Thyroid gland (tissue), 4 donors: Measurements from ENCODE around the gene ST6GALNAC6. TPM values are rescaled to one million over a fixed set of nuclear protein-coding genes. Genes with fewer than 3 reads are reported as not detected.

Experiments used
- DNase-seq, 2 donors: peaks; one replicate each; pipeline ENCODE4 v3.0.0-alpha.2; 2019
- H3K27ac ChIP-seq, 3 donors: fragments of 200-600 bp; sonication (generic); 1 replicate in 2 of 3; 2 replicates in 1 of 3; pipeline ENCODE4 v1.5.1; 2016 to 2019; ENCODE audit warnings: mild to moderate bottlenecking in 1 of 3, moderate library complexity in 1 of 3
- H3K27me3 ChIP-seq: fragments of 200-600 bp; sonication (generic); one replicate; pipeline ENCODE4 v1.5.1; 2019
- H3K36me3 ChIP-seq, 2 donors: fragments of 200-600 bp; sonication (generic); one replicate each; pipeline ENCODE4 v1.5.1; 2016 to 2019
- H3K4me1 ChIP-seq, 2 donors: fragments of 200-600 bp; sonication (generic); one replicate each; pipeline ENCODE4 v1.5.1; 2017 to 2019
- H3K4me3 ChIP-seq, 3 donors: fragments of 200-600 bp; sonication (generic); replicated peaks in 1 of 3; 1 replicate in 2 of 3; 2 replicates in 1 of 3; pipeline ENCODE4 v1.5.1; 2016; ENCODE audit warnings: mild to moderate bottlenecking in 1 of 3
- H3K9me3 ChIP-seq: fragments of 200-600 bp; sonication (generic); one replicate; pipeline ENCODE4 v1.5.1; 2017
- CTCF ChIP-seq, 6 experiments: fragments of 200-600 bp in 3 of 6; fragments of 450-650 bp in 3 of 6; sonication (generic) in 3 of 6; IDR thresholded peaks; one replicate each; pipeline ENCODE4 v1.5.1; 2016 to 2019; ENCODE audit warnings: antibody characterized with exemption in 6 of 6, mild to moderate bottlenecking in 2 of 6, inconsistent platforms in 1 of 6, moderate library complexity in 1 of 6
- POLR2A ChIP-seq, 2 donors: fragments of 450-650 bp; IDR thresholded peaks; one replicate each; pipeline ENCODE4 v1.6.1; 2017; ENCODE audit warnings: antibody characterized with exemption in 2 of 2, mild to moderate bottlenecking in 2 of 2, moderate library complexity in 1 of 2
- WGBS, 2 donors: methylation state at CpG; one replicate each; pipeline ENCODE4 v1.1.5; 2017; 5-methylcytosine and 5-hydroxymethylcytosine counted together
- intact Hi-C: fragments of 100-400 bp; cut with DNase I; formaldehyde crosslinking; loops from one replicate; pipeline ENCODE4 v1.15.1; 2023
- total RNA-seq, 4 donors: library from RNA; depleted of rRNA; stranded (reverse); fragments of >200 nt; gene quantifications; one replicate each; pipeline ENCODE4 v1.2.3, GENCODE V29; 2016

The ST6GALNAC6 gene
- total RNA-seq, 4 donors from 2014 or later, result 39.2 to 124 (median 50.8) TPM

GRCh38 chr9:127912882-127913281 is 13.5 kb upstream of the ST6GALNAC6 start:
- peaks cover 0 to 3% of the 10 kb centered on the region in 2 donors for H3K36me3 ChIP-seq
- DNase-seq, result no peak

GRCh38 chr9:127912296-127912695 is 12.9 kb upstream of the ST6GALNAC6 start:
- Histone ChIP-seq H3K4me1 (peaks cover 20 to 44% of the 10 kb centered on the region in 2 donors), H3K27ac (peak overlapping the region in 1 of 3 donors; percentile 67), H3K27me3 (no peaks in the 10 kb centered on the region), H3K9me3 (no peaks in the 10 kb centered on the region), H3K4me3 (no peak overlapping the region), H3K36me3 (peaks cover 0 to 3% of the 10 kb centered on the region in 2 donors)
- intact Hi-C loops, result no loop called here
- 96 to 99% methylated on average over 14 to 20 of the region's 31 CpGs for WGBS, 2 donors
- no peak for DNase-seq
- no peak for TF ChIP-seq POLR2A (IDR thresholded peaks at IDR 0.05)
- no peak for TF ChIP-seq CTCF (IDR thresholded peaks at IDR 0.05)

More at GRCh38 chr9:127912882-127913281, 13.5 kb upstream of the ST6GALNAC6 start:
- 87 to 94% methylated on average over 5 of the region's 5 CpGs for WGBS, 2 donors
- peaks cover 26 to 50% of the 10 kb centered on the region in 2 donors for H3K4me1 ChIP-seq
- no peaks in the 10 kb centered on the region for H3K27me3 ChIP-seq
- no peaks in the 10 kb centered on the region for H3K9me3 ChIP-seq
- TF ChIP-seq POLR2A (IDR thresholded peaks at IDR 0.05), result no peak
- TF ChIP-seq CTCF (IDR thresholded peaks at IDR 0.05), result no peak
- H3K4me3 ChIP-seq, result no peak overlapping the region
- peak overlapping the region in 1 of 3 donors; percentile 36 for H3K27ac ChIP-seq
- intact Hi-C loops, result no loop called here

GRCh38 chr9:127910613-127911205 is 11.3 kb upstream of the ST6GALNAC6 start:
- 63 to 64% methylated on average over 6 of the region's 6 CpGs for WGBS, 2 donors
- Histone ChIP-seq H3K36me3 (peaks cover 0 to 3% of the 10 kb centered on the region in 2 donors), H3K9me3 (no peaks in the 10 kb centered on the region), H3K4me3 (no peak overlapping the region), H3K4me1 (peaks cover 19 to 49% of the 10 kb centered on the region in 2 donors), H3K27me3 (no peaks in the 10 kb centered on the region), H3K27ac (peak overlapping the region; percentile 38 to 67 (median 51))
- DNase-seq, result no peak
- intact Hi-C loops, result no loop called here
- no peak for TF ChIP-seq POLR2A (IDR thresholded peaks at IDR 0.05)
- peak in 3 of 6 experiments; percentile 9 to 27 (median 25) for TF ChIP-seq CTCF (IDR thresholded peaks at IDR 0.05)

GRCh38 chr9:127909839-127910273 is 10.5 kb upstream of the ST6GALNAC6 start:
- WGBS, 2 donors, result 89 to 100% methylated on average over 2 to 12 of the region's 17 CpGs
- H3K4me1 ChIP-seq, result peaks cover 27 to 51% of the 10 kb centered on the region in 2 donors
- no peak overlapping the region for H3K4me3 ChIP-seq
- TF ChIP-seq POLR2A (IDR thresholded peaks at IDR 0.05), result no peak
- H3K36me3 ChIP-seq, result peaks cover 0 to 3% of the 10 kb centered on the region in 2 donors
- intact Hi-C loops, result no loop called here
- H3K27ac ChIP-seq, result peak overlapping the region in 1 of 3 donors; percentile 38
- no peaks in the 10 kb centered on the region for H3K27me3 ChIP-seq
- DNase-seq, result no peak
- H3K9me3 ChIP-seq, result no peaks in the 10 kb centered on the region

- 93 to 95% methylated on average over 10 of the region's 10 CpGs for WGBS, 2 donors
- Histone ChIP-seq H3K27me3 (no peaks in the 10 kb centered on the region), H3K4me3 (no peak overlapping the region), H3K36me3 (peaks cover 0 to 3% of the 10 kb centered on the region in 2 donors), H3K27ac (no peak overlapping the region), H3K9me3 (no peaks in the 10 kb centered on the region), H3K4me1 (peaks cover 40 to 64% of the 10 kb centered on the region in 2 donors)
- no peak for TF ChIP-seq POLR2A (IDR thresholded peaks at IDR 0.05)
- no peak for TF ChIP-seq CTCF (IDR thresholded peaks at IDR 0.05)
- DNase-seq, result no peak
- intact Hi-C loops, result no loop called here
Observed at GRCh38 chr9:127908660-127908926, 9.2 kb upstream of the ST6GALNAC6 start.
